Coronary artery (tissue), 2 donors: ENCODE results near the gene CGNL1.
A peak's percentile ranks its signal among the peaks of the same experiment; 100 is the strongest.

Source experiments
- DNase-seq: peaks from one replicate; pipeline ENCODE4 v3.0.0-alpha.2; 2017; ENCODE audit warnings: low spot score
- H3K27ac ChIP-seq, 2 donors: fragments of 200-600 bp; sonication (generic); one replicate each; pipeline ENCODE4 v1.5.1; 2016 to 2019
- H3K4me3 ChIP-seq: fragments of 200-600 bp; sonication (generic); 2 replicates; pipeline ENCODE4 v1.5.1; 2016; ENCODE audit warnings: mild to moderate bottlenecking, moderate library complexity
- TF ChIP-seq, protein P1 (sequence below): fragments of 200-600 bp; sonication (generic); IDR thresholded peaks from one replicate; pipeline ENCODE4 v1.5.1; 2019; ENCODE audit warnings: antibody characterized with exemption

Gene CGNL1

GRCh38 chr15:57592836-57593420, 216.6 kb downstream of the CGNL1 start:
- no peak for DNase-seq
- TF ChIP-seq, protein P1, sequence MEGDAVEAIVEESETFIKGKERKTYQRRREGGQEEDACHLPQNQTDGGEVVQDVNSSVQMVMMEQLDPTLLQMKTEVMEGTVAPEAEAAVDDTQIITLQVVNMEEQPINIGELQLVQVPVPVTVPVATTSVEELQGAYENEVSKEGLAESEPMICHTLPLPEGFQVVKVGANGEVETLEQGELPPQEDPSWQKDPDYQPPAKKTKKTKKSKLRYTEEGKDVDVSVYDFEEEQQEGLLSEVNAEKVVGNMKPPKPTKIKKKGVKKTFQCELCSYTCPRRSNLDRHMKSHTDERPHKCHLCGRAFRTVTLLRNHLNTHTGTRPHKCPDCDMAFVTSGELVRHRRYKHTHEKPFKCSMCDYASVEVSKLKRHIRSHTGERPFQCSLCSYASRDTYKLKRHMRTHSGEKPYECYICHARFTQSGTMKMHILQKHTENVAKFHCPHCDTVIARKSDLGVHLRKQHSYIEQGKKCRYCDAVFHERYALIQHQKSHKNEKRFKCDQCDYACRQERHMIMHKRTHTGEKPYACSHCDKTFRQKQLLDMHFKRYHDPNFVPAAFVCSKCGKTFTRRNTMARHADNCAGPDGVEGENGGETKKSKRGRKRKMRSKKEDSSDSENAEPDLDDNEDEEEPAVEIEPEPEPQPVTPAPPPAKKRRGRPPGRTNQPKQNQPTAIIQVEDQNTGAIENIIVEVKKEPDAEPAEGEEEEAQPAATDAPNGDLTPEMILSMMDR, result no peak
- H3K4me3 ChIP-seq, result no peak overlapping the region
- H3K27ac ChIP-seq, result no peak overlapping the region

GRCh38 chr15:57594479-57594878, 218.2 kb downstream of the CGNL1 start:
- no peak for DNase-seq
- Histone ChIP-seq H3K27ac (peak overlapping the region in 1 of 2 donors; percentile 1), H3K4me3 (no peak overlapping the region)
- TF ChIP-seq, protein P1, result no peak

DNA sequence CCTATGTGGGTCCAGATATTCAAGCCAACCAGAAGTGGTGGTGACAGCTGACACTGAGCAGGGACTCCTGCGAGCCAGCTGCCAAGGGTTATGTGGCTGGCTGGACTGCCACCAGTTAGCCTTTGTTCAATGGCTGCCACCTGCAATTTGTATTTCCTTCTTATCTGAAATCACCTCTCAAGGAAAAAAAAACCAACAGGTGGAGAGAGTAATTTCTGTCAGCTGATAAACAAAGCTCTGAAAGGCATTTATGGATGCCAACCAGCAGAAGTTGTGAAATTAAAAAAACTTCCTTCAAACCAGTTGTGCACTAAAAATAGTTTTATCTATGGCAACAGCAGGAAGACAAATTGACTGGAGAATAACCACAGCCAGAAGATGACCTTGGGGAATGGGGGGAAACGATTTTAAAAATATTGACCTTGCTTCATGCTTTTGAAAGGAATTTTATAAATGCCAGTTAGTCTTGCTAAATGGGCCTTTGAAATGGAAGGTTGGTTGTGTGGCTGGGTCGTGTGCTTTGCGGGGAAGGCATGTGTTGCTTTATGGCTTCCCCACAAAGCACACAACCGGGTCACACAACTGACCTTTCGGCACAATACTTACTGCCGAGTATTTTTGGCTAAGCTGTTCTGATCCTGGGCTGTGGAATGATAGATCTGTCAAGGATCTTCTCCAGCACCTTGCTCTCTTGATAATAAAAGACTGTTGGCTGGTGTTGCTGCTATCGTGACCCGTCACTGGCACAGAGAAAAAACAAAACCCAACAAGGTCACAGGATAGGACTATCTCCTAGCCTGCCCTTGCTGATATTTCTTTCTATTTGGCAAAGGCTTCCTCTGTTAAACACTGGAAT, 218.9 kb downstream of the CGNL1 start:
- DNase-seq, result no peak
- H3K27ac ChIP-seq, result no peak overlapping the region
- H3K4me3 ChIP-seq, result no peak overlapping the region
- TF ChIP-seq, protein P1, result no peak

- no peak overlapping the region for H3K4me3 ChIP-seq
- no peak for DNase-seq
- no peak overlapping the region for H3K27ac ChIP-seq
- TF ChIP-seq, protein P1, result no peak
These were observed 220.1 kb downstream of the CGNL1 start for GRCh38 chr15:57596301-57596855.

DNA sequence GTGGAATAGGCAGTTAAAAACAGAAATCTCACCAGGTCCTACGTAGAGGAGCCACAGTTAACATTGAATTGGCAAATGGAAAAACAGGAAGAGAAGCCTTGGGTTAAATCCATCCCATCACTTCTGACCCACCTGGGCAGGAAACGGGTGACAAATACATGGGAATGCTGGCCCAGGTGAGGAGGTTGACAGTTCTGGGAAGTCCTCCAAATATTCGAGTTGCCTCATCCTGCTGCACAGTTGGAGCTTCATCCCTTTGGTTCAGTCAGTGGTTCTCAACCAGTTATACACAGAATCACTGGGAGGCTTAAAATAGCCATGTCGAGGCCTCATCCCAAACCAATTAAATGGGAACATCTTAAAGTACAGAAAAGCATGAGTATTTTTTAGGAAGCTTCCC, 220.7 kb downstream of the CGNL1 start:
- H3K27ac ChIP-seq, result no peak overlapping the region
- DNase-seq, result no peak

DNA sequence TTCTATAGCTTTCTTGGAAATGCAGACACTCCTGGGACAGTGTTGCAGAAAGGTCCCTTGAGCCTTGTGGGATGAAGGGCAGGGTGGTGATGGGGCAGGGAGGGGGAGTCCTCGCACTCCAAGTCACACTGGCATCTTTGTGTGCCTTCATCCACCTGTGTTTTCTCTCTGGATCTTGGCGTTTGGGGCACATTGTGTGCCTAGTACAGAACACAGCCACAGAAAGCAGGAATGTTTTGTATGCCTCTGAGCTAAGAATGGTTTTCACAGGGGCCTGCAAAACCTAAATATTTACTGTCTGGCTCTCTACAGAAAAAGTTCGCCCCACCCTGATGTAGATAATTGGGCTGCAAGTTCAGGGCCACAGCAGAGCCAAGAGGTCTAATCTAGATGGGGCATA, 221.1 kb downstream of the CGNL1 start:
- TF ChIP-seq, protein P1, result no peak
- no peak overlapping the region for H3K27ac ChIP-seq
- H3K4me3 ChIP-seq, result no peak overlapping the region
- no peak for DNase-seq

More for the DNA sequence above, 220.7 kb downstream of the CGNL1 start:
- H3K4me3 ChIP-seq, result no peak overlapping the region
- TF ChIP-seq, protein P1, result no peak
